Left lung (tissue), 10 donors: Measurements from ENCODE around the gene SKP2. TPM values are rescaled to one million over a fixed set of nuclear protein-coding genes. Genes with fewer than 3 reads are reported as not detected.
"Not testable (repeated sequence)": the region's sequence is repeated elsewhere in the genome, so short reads cannot be mapped to it uniquely, and the experiment has no call there.

Experiments
- ATAC-seq: fragments of 200-7000 bp; cut with Tn5 transposase; one replicate; pipeline ENCODE4 v1.9.1; 2020; ENCODE audit warnings: moderate library complexity
- DNase-seq, 4 donors: peaks; one replicate each; pipeline ENCODE4 v3.0.0-alpha.2; 2013 to 2020
- H3K27ac ChIP-seq, 2 donors: fragments of 200-600 bp; sonication (generic) in 1 of 2; one replicate each; pipeline versions ENCODE4 v1.5.0 to v1.8.0; 2020 to 2021
- H3K27me3 ChIP-seq, 2 donors: fragments of 200-600 bp; sonication (generic) in 1 of 2; one replicate each; pipeline versions ENCODE4 v1.5.0 to v1.8.0; 2020 to 2021
- H3K36me3 ChIP-seq, 2 donors: fragments of 200-600 bp; sonication (generic) in 1 of 2; one replicate each; pipeline versions ENCODE4 v1.5.0 to v1.8.0; 2020 to 2021
- H3K4me1 ChIP-seq, 2 donors: fragments of 200-600 bp; one replicate each; pipeline ENCODE4 v1.8.0; 2021
- H3K4me3 ChIP-seq, 2 donors: fragments of 200-600 bp; sonication (generic) in 1 of 2; one replicate each; pipeline versions ENCODE4 v1.5.0 to v1.8.0; 2020 to 2021; ENCODE audit warnings: mild to moderate bottlenecking in 1 of 2
- H3K9me3 ChIP-seq, 2 donors: fragments of 200-600 bp; sonication (generic) in 1 of 2; one replicate each; pipeline versions ENCODE4 v1.5.0 to v1.8.0; 2020 to 2021
- intact Hi-C, 2 donors: fragments of 100-400 bp; cut with DNase I; formaldehyde crosslinking; loops; one replicate each; pipeline versions ENCODE4 v1.11.2 to v1.14.2; 2022
- polyA plus RNA-seq, 6 donors: library from polyadenylated mRNA; unstranded; fragments of 120-200 nt; gene quantifications; one replicate each; pipeline ENCODE4 v1.2.1, GENCODE V29; 2013; ENCODE audit not compliant: insufficient read length in 6 of 6
- total RNA-seq, 2 donors: library from RNA; stranded (reverse); fragmentation: NEBNext Ultra II Directional; extraction: Animal tissue kit (Norgen Biotek cat#: 25700); gene quantifications; one replicate each; pipeline ENCODE4 v1.2.1, GENCODE V29; 2021
- TF ChIP-seq, protein P1 (sequence below), 2 donors: fragments of 200-600 bp; sonication (generic) in 1 of 2; IDR thresholded peaks; one replicate each; pipeline versions ENCODE4 v1.5.0 to v1.8.0; 2021; ENCODE audit warnings: antibody characterized with exemption in 2 of 2
- donor health status: DM: no; HTN: yes; CAD: no.
- donor health status: DM: no; HTN: no; CAD: no.

The SKP2 gene
- total and polyA plus RNA-seq, 8 donors: 18.4 to 56.4 (median 48.7) TPM

DNA sequence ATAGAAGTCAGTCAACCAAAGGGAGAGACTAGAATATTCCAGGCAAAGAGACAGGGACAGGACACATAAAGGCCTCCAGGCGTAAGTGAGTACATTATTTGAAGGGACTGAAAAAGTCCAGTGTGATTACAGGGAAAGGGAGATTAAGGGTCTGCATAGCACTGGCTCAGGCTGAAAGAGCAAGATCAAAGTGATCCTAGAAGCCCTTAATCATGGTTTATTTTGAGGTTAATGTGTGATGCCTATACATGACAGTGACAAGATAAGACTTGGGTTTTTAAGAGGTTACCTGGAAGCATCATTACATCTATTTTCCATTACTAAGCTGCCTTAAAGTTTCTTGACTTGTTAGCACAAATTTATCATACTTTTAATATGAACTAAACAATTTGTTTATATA lies 26.0 kb upstream of the SKP2 start:
- H3K27me3 ChIP-seq: no peaks in the 10 kb centered on the region
- no peak overlapping the region for H3K4me3 ChIP-seq
- DNase-seq (no peak), ATAC-seq (no peak)
- no peaks in the 10 kb centered on the region for H3K4me1 ChIP-seq
- intact Hi-C loops: no loop called here
- TF ChIP-seq, protein P1, sequence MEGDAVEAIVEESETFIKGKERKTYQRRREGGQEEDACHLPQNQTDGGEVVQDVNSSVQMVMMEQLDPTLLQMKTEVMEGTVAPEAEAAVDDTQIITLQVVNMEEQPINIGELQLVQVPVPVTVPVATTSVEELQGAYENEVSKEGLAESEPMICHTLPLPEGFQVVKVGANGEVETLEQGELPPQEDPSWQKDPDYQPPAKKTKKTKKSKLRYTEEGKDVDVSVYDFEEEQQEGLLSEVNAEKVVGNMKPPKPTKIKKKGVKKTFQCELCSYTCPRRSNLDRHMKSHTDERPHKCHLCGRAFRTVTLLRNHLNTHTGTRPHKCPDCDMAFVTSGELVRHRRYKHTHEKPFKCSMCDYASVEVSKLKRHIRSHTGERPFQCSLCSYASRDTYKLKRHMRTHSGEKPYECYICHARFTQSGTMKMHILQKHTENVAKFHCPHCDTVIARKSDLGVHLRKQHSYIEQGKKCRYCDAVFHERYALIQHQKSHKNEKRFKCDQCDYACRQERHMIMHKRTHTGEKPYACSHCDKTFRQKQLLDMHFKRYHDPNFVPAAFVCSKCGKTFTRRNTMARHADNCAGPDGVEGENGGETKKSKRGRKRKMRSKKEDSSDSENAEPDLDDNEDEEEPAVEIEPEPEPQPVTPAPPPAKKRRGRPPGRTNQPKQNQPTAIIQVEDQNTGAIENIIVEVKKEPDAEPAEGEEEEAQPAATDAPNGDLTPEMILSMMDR (IDR thresholded peaks at IDR 0.05): no peak
- peaks cover 0 to 42% of the 10 kb centered on the region in 2 donors for H3K36me3 ChIP-seq
- peaks cover 0 to 13% of the 10 kb centered on the region in 2 donors for H3K9me3 ChIP-seq
- no peak overlapping the region for H3K27ac ChIP-seq

DNA sequence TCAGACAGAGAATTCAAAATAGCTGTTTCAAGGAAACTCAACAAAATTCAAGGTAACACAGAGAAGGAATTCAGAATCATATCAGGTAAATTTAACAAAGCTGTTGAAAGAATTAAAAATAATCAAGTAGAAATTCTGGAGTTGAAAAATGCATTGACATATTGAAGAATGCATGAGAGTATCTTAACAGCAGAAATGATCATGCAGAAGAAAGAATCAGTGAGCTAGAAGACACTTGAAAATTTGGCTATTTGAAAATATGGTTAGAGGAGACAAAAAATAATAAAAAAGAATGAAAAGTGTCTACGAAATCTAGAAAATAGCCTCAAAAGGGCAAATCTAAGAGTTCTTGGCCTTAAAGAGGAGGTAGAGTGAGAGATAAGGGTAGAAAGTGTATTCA lies 23.1 kb upstream of the SKP2 start:
- Histone ChIP-seq H3K4me3 (no peak overlapping the region), H3K36me3 (peaks cover 0 to 25% of the 10 kb centered on the region in 2 donors), H3K9me3 (peaks cover 0 to 13% of the 10 kb centered on the region in 2 donors), H3K27ac (no peak overlapping the region), H3K27me3 (no peaks in the 10 kb centered on the region), H3K4me1 (no peaks in the 10 kb centered on the region)
- ATAC-seq (no peak), DNase-seq (no peak)
- TF ChIP-seq, protein P1 (IDR thresholded peaks at IDR 0.05): no peak
- intact Hi-C loops: no loop called here

DNA sequence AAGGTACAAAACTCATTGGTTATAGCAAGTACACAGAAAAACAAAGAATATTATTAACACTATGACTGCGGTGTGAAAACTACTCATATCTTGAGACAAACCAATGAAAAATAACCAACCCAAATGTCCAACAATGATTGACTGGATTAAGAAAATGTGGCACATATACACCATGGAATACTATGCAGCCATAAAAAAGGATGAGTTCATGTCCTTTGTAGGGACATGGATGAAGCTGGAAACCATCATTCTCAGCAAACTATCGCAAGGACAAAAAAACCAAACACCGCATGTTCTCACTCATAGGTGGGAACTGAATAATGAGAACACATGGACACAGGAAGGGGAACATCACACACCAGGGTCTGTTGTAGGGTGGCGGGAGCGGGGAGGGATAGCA lies 22.2 kb upstream of the SKP2 start:
- H3K27ac ChIP-seq, H3K27me3 ChIP-seq, intact Hi-C loops, H3K4me3 ChIP-seq, ATAC-seq, H3K4me1 ChIP-seq, DNase-seq: not testable (repeated sequence)
- peaks cover 0 to 29% of the 10 kb centered on the region in 2 donors for H3K36me3 ChIP-seq
- H3K9me3 ChIP-seq: peaks cover 0 to 13% of the 10 kb centered on the region in 2 donors

DNA sequence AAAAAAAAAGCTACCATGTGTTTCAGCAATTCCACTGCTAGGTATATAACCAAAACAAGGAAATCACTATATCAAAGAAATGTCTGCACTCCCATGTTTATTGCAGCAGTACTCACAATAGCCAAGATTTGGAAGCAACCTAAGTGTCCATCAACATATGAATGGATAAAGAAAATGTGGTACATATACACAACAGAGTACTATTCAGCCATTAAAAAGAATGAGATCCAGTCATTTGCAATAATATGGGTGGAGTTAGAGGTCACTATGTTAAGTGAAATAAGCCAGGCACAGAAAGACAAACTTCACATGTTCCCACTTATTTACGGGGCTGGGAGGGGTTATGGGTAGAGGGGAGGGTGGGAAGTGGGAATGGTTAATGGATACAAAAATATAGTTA lies 18.9 kb upstream of the SKP2 start:
- H3K9me3 ChIP-seq: peaks cover 0 to 13% of the 10 kb centered on the region in 2 donors
- H3K27me3 ChIP-seq, H3K27ac ChIP-seq, intact Hi-C loops, DNase-seq, H3K4me1 ChIP-seq, H3K4me3 ChIP-seq, ATAC-seq: not testable (repeated sequence)
- H3K36me3 ChIP-seq: peaks cover 0 to 37% of the 10 kb centered on the region in 2 donors

DNA sequence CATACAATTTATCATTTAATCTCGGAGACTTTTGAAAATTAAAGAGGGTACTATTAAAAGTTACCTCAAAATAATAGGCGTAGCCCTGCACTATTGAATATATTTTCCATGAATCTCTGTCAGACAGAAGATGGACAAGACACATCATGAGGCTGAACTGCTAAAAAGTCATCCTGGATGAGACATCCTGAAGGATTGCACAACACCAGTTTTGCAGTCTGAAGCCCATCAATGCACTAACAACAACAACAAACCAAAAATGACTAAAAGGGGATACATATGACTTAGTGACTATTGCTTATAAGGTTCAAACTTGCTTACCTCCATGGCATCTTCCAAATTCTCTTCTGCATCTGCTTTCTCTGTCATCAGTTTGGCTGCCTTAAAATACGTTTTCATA lies 15.9 kb upstream of the SKP2 start:
- Histone ChIP-seq H3K9me3 (peaks cover 0 to 13% of the 10 kb centered on the region in 2 donors), H3K36me3 (peaks cover 0 to 40% of the 10 kb centered on the region in 2 donors), H3K4me1 (no peaks in the 10 kb centered on the region), H3K27me3 (no peaks in the 10 kb centered on the region), H3K27ac (no peak overlapping the region), H3K4me3 (no peak overlapping the region)
- TF ChIP-seq, protein P1 (IDR thresholded peaks at IDR 0.05): no peak
- intact Hi-C loops: no loop called here
- DNase-seq (no peak), ATAC-seq (no peak)

DNA sequence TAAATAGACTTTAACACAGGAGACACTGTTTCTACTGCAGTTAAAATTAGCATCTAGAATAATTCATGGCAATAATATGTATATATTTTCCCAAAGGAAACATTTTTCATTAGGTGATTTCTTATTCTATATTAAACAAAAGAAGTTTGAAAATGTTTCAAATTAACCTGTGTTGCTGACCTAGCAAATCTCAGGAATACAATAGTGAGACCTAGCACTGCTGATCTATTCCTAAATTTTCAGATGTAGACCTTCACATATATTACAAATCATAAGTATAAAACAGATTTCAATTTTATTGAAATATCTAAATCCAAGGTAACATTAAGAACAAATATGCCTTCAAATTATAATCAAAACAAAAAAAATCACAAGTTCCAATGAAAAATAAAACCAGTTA lies 15.3 kb upstream of the SKP2 start:
- ATAC-seq: no peak
- peaks cover 0 to 43% of the 10 kb centered on the region in 2 donors for H3K36me3 ChIP-seq
- H3K27me3 ChIP-seq: no peaks in the 10 kb centered on the region
- TF ChIP-seq, protein P1 (IDR thresholded peaks at IDR 0.05): no peak
- peaks cover 0 to 13% of the 10 kb centered on the region in 2 donors for H3K9me3 ChIP-seq
- H3K4me1 ChIP-seq: no peaks in the 10 kb centered on the region
- intact Hi-C loops: no loop called here
- H3K27ac ChIP-seq: no peak overlapping the region
- no peak for DNase-seq
- no peak overlapping the region for H3K4me3 ChIP-seq
